Activated CD8-positive, alpha-beta memory T cell treated with anti-CD3 and anti-CD28 coated beads, Interleukin-2, amount 50 U/mL, for 24 hours (primary cell): Measurements from ENCODE around the gene FEZF1.

Source experiments
- DNase-seq: peaks from one replicate; pipeline ENCODE4 v3.0.0-alpha.2; 2020; ENCODE audit errors: extremely low read depth

Gene FEZF1

GRCh38 chr7:122268101-122268500 lies 36.4 kb downstream of the FEZF1 start:
- DNase-seq = no peak

DNA sequence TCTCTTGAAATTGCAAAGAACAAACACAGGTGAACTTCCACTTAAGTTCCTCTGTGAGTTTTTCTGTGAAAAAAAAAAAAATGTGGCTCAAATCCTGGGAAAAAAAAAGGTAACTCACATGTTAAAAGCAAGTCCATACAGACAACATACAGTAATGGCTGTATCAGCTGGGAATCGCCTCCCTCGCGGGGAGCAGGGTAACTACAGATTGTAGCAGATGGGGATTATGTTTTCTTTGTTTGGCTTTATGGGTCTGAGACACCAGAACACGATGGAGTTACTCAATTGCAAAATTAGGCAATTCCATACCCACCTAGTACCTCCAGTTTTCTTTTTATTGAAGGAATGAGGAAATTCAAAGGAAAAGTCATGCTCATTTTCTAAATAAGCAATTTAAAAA lies 42.3 kb downstream of the FEZF1 start:
- no peak for DNase-seq

- DNase-seq = no peak
Observed at GRCh38 chr7:122261442-122261841, 43.1 kb downstream of the FEZF1 start.

- no peak for DNase-seq
Observed at GRCh38 chr7:122261016-122261415, 43.5 kb downstream of the FEZF1 start.

GRCh38 chr7:122260336-122260735 lies 44.2 kb downstream of the FEZF1 start:
- DNase-seq = no peak

DNA sequence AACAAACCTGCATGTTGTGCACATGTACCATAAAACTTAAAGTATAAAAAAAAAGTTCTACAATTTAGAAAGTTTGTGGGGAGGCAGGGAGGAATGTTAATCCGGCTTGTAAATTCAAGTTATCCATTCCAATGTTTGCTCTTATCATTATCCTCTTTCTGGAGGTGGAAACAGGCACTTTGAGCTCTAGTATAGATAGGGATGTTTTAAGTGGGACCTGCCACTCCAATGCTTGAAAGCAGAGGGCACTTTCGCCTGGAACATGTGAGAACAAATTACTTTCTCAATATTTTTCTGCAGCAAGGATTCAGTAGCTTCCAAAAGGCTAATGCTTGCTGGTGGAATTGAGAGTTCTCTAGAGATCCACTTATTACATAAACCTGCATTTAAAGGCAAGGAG lies 45.6 kb downstream of the FEZF1 start:
- no peak for DNase-seq

DNA sequence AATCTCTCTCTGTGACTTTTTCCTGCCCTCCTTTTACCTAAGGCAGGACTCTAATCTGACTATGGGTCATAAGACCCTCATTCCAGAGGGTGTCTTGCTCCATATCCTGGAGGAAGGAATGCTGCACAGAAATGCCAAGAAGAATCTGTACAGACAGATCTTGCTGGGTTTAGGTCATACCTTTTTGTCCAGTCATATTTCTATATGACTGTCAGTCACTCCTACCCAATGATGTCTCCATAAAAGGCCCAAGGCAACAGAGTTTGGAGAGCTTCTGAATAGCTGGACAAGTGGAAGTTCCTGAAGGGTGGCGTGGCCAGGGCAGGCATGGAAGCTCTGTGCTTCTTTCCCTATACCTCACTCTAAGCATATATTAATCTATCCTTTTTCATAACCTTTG lies 47.5 kb downstream of the FEZF1 start:
- no peak for DNase-seq

DNA sequence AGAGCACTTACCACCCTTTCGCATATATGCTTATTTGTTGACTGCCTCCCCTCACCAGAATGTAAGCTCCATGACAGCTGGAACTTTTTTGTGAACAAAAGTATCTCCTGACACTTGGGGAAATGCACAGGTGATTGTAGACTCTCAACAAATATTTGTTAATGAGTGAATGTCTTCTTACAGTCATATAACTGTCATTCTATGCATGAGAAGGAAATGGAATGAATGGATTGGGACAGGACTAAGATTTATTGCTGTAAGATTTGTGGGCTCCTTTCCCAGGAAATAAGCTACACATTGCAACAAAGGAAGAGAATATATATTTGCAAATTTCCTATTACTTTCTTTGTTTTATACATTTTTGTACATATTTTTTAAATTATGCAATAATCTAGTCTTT lies 48.5 kb downstream of the FEZF1 start:
- no peak for DNase-seq

GRCh38 chr7:122255454-122255853 lies 49.1 kb downstream of the FEZF1 start:
- DNase-seq = no peak
